Endothelial cell of umbilical vein (primary cell): Measurements from ENCODE around the gene CMC1. TPM values are rescaled to one million over a fixed set of nuclear protein-coding genes. Genes with fewer than 3 reads are reported as not detected.

Experiments
- BruUV-seq: library from RNA; stranded (reverse); fragments of 400-500 nt; replicated peaks from 2 replicates; lab custom pipeline; 2021; lab: Mats Ljungman, UMichigan
- CTCF ChIA-PET: fragments of 300-600, 350-600 bp; sonication (Branson Sonifier 250); formaldehyde crosslinking; loops from one replicate; lab custom pipeline; 2021; ENCODE audit warnings: antibody characterized with exemption, inconsistent platforms; lab: Charles Lee
- POLR2A ChIA-PET: fragments of 300-600, 350-600 bp; sonication (Branson Sonifier 250); formaldehyde crosslinking; loops from one replicate; lab custom pipeline; 2021; ENCODE audit warnings: antibody characterized with exemption, inconsistent platforms; lab: Charles Lee
- DNase-seq: peaks from one replicate; pipeline ENCODE4 v3.0.0-alpha.2; 2011; ENCODE audit warnings: low read depth, low spot score
- FAIRE-seq: peaks from 2 replicates; lab custom pipeline; 2011; peaks lifted over from hg19 to GRCh38; lab: Jason Lieb, UNC
- H2AFZ ChIP-seq: 2 replicates; pipeline ENCODE4 v1.6.0; 2012; ENCODE audit warnings: low read depth, low read length, control low read depth, inconsistent platforms
- H3K27ac ChIP-seq: 2 replicates; pipeline ENCODE4 v1.5.1; 2011; ENCODE audit warnings: low read depth, mild to moderate bottlenecking, control low read depth, low read length, moderate library complexity; ENCODE audit not compliant: insufficient read depth
- H3K27me3 ChIP-seq, 2 experiments: 2 replicates each; pipeline versions ENCODE4 v1.6.0 to v1.6.1; 2011; ENCODE audit warnings: low read length in 2 of 2, mixed read lengths in 1 of 2; ENCODE audit not compliant: control insufficient read depth in 2 of 2, insufficient read depth in 2 of 2
- H3K36me3 ChIP-seq, 2 experiments: 2 replicates in 1 of 2; 3 replicates in 1 of 2; pipeline ENCODE4 v1.5.1; 2011; ENCODE audit warnings: low read length in 2 of 2, mild to moderate bottlenecking in 1 of 2, moderate library complexity in 1 of 2; ENCODE audit not compliant: control insufficient read depth in 2 of 2, insufficient read depth in 2 of 2; ENCODE audit errors: extremely low read depth in 1 of 2
- H3K4me1 ChIP-seq: 3 replicates; pipeline ENCODE4 v1.5.1; 2011; ENCODE audit warnings: mild to moderate bottlenecking, low read length; ENCODE audit not compliant: control insufficient read depth, insufficient read depth; ENCODE audit errors: extremely low read depth
- H3K4me2 ChIP-seq: 2 replicates; pipeline ENCODE4 v1.6.1; 2011; ENCODE audit warnings: low read length, control low read depth, mixed read lengths; ENCODE audit not compliant: insufficient read depth
- H3K4me3 ChIP-seq, 3 experiments: fragments of 200-600 bp in 1 of 3; sonication (generic), shearing (Covaris generic) in 1 of 3; replicated peaks in 1 of 3; 2 replicates each; pipeline ENCODE4 v1.5.1; 2011 to 2016; ENCODE audit warnings: control low read depth in 3 of 3, low read length in 3 of 3, mild to moderate bottlenecking in 2 of 3, inconsistent platforms in 1 of 3, low read depth in 1 of 3, moderate library complexity in 1 of 3; ENCODE audit not compliant: insufficient read depth in 1 of 3
- H3K79me2 ChIP-seq: 2 replicates; pipeline ENCODE4 v1.6.0; 2012; ENCODE audit warnings: low read length, inconsistent platforms; ENCODE audit not compliant: control insufficient read depth, insufficient read depth
- H3K9ac ChIP-seq: replicated peaks from 2 replicates; pipeline ENCODE3; 2011; ENCODE audit warnings: low read length, control low read depth; ENCODE audit not compliant: insufficient read depth; ENCODE audit errors: extremely low read depth
- H3K9me1 ChIP-seq: replicated peaks from 3 replicates; pipeline ENCODE4 v1.6.0; 2011; ENCODE audit warnings: mild to moderate bottlenecking, low read length; ENCODE audit not compliant: control insufficient read depth, insufficient read depth; ENCODE audit errors: extremely low read depth
- H3K9me3 ChIP-seq: replicated peaks from 2 replicates; pipeline ENCODE4 v1.5.1; 2012; ENCODE audit warnings: low read length, inconsistent platforms; ENCODE audit not compliant: control insufficient read depth, insufficient read depth
- H4K20me1 ChIP-seq: replicated peaks from 2 replicates; pipeline ENCODE3; 2011; ENCODE audit warnings: mild to moderate bottlenecking, low read length; ENCODE audit not compliant: control insufficient read depth, insufficient read depth; ENCODE audit errors: extremely low read depth
- EZH2 ChIP-seq: IDR thresholded peaks from 2 replicates; pipeline ENCODE4 v1.6.1; 2012; ENCODE audit warnings: borderline replicate concordance, low read depth, mild to moderate bottlenecking, moderate library complexity, low read length, inconsistent platforms; ENCODE audit not compliant: severe bottlenecking
- FOS ChIP-seq: IDR thresholded peaks from 2 replicates; pipeline ENCODE4 v1.6.1; 2011; ENCODE audit warnings: mild to moderate bottlenecking, low read length, moderate library complexity, borderline replicate concordance; ENCODE audit not compliant: insufficient read depth
- GATA2 ChIP-seq: IDR thresholded peaks from 2 replicates; pipeline ENCODE4 v1.7.0; 2011; ENCODE audit warnings: low read depth, mild to moderate bottlenecking, moderate library complexity, mixed read lengths, low read length; ENCODE audit not compliant: insufficient read length, insufficient read depth
- POLR2A ChIP-seq: IDR thresholded peaks from 2 replicates; pipeline ENCODE4 v1.6.1; 2012; ENCODE audit warnings: low read depth, mild to moderate bottlenecking, control low read depth, low read length
- POLR2AphosphoS5 ChIP-seq: IDR thresholded peaks from 2 replicates; pipeline ENCODE4 v1.6.1; 2012; ENCODE audit warnings: low read depth, mild to moderate bottlenecking, control low read depth, low read length, moderate library complexity; ENCODE audit not compliant: insufficient read depth
- dilution Hi-C: fragments of 300-500 bp; cut with MboI; formaldehyde crosslinking; loops from one replicate; pipeline ENCODE4 v1.15.0; 2019; ENCODE audit warnings: low sequenced_read_pairs; ENCODE audit not compliant: extremely low pct_ligation_motif_present
- intact Hi-C: fragments of 100-400 bp; cut with micrococcal nuclease; formaldehyde crosslinking; loops from one replicate; pipeline ENCODE4 v1.10.0; 2022
- polyA plus RNA-seq, 4 experiments: library from polyadenylated mRNA; depleted of rRNA in 3 of 4; stranded (reverse) in 3 of 4; unstranded in 1 of 4; fragments of >200 nt; gene quantifications; 2 replicates each; pipeline versions ENCODE4 v1.2.1 to v1.2.3, GENCODE V29; 2011 to 2012; ENCODE audit warnings: missing spikeins in 1 of 4
- total RNA-seq: library from RNA; stranded (reverse); gene quantifications from 2 replicates; pipeline ENCODE4 v1.2.3, GENCODE V29; 2021
- TF ChIP-seq, protein P1 (sequence below), 2 donors: IDR thresholded peaks; 1 replicate in 1 of 2; 2 replicates in 1 of 2; pipeline ENCODE4 v1.5.1; 2011; ENCODE audit warnings: low read length in 2 of 2, mild to moderate bottlenecking in 2 of 2, moderate library complexity in 2 of 2, control low read depth in 1 of 2, inconsistent platforms in 1 of 2, low read depth in 1 of 2; ENCODE audit not compliant: insufficient read depth in 1 of 2; ENCODE audit errors: extremely low read depth in 1 of 2

CMC1 gene
- total and polyA plus RNA-seq, 2 donors (not counting 3 experiments of a cell fraction or from before 2014, with no cell fraction given), result 13.1 to 18.6 TPM

DNA sequence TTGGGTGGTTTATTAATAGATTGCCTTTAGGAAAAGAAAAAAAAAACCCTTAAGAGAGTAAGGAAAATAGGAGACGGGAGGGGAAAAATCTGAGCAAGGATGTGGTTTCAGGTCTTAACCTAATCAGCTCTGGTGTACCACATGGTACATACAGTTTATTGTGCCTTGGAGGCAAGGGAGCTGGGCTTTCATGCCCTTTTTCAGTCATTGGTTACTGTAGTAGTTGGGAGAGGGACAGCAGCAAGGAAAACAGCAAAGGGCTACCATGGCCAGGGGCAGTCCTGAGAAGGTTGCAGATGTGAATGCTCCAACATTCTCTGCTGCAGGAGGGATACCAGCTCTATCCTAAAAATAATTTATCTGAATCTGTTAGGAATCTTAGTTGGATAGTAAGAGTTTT lies 5.9 kb downstream of the CMC1 start:
- no peaks in the 10 kb centered on the region for H4K20me1 ChIP-seq
- H3K4me1 ChIP-seq, result peaks cover 4% of the 10 kb centered on the region
- H3K9ac ChIP-seq, result no peak overlapping the region
- H3K4me2 ChIP-seq, result no peak overlapping the region
- no peak for DNase-seq
- FAIRE-seq, result no peak
- no peaks in the 10 kb centered on the region for H3K36me3 ChIP-seq
- ChIA-PET CTCF (interaction anchor here (1.4 kb wide), 1 partner anchor 39 kb away, joined by 4 read pairs; no protein-coding TSS in a partner anchor), POLR2A (no interaction called here)
- TF ChIP-seq POLR2AphosphoS5, result no peak
- BruUV-seq, result no TSS peak
- H2AFZ ChIP-seq, result no peak overlapping the region
- H3K4me3 ChIP-seq, result no peak overlapping the region
- no peaks in the 10 kb centered on the region for H3K27me3 ChIP-seq
- intact Hi-C loops (no loop called here), dilution Hi-C loops (no loop called here)
- H3K27ac ChIP-seq, result no peak overlapping the region
- H3K79me2 ChIP-seq, result peaks cover 34% of the 10 kb centered on the region
- H3K9me3 ChIP-seq, result no peaks in the 10 kb centered on the region
- no peaks in the 10 kb centered on the region for H3K9me1 ChIP-seq

DNA sequence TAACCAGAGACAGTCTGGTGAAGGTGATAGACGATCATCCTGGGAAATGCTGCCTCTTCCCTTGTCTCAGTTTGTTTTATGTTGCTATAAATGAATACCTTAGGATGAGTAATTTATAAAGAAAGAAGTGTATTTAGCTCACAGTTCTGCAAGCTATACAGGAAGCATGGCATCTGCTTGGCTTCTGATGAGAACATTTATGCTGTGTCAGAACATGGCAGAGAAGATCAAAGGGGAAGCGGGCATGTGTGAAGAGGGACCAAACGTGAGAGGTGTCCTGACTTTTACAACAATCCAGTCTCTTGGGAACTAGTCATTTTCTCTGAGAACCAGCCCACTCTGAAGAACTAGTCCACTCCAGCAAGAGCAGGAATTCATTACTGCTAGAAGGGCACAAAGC lies 9.6 kb downstream of the CMC1 start:
- no peak for DNase-seq

More for the DNA sequence above, 9.6 kb downstream of the CMC1 start:
- Histone ChIP-seq H3K4me2 (no peak overlapping the region), H3K27ac (no peak overlapping the region), H3K79me2 (peaks cover 30% of the 10 kb centered on the region), H3K9ac (no peak overlapping the region), H3K4me3 (no peak overlapping the region), H3K36me3 (no peaks in the 10 kb centered on the region), H3K9me3 (no peaks in the 10 kb centered on the region), H3K9me1 (no peaks in the 10 kb centered on the region), H3K4me1 (no peaks in the 10 kb centered on the region), H3K27me3 (no peaks in the 10 kb centered on the region), H4K20me1 (peaks cover 2% of the 10 kb centered on the region), H2AFZ (no peak overlapping the region)
- TF ChIP-seq POLR2A (no peak), FOS (no peak), POLR2AphosphoS5 (no peak), EZH2 (no peak), GATA2 (no peak)
- TF ChIP-seq, protein P1, sequence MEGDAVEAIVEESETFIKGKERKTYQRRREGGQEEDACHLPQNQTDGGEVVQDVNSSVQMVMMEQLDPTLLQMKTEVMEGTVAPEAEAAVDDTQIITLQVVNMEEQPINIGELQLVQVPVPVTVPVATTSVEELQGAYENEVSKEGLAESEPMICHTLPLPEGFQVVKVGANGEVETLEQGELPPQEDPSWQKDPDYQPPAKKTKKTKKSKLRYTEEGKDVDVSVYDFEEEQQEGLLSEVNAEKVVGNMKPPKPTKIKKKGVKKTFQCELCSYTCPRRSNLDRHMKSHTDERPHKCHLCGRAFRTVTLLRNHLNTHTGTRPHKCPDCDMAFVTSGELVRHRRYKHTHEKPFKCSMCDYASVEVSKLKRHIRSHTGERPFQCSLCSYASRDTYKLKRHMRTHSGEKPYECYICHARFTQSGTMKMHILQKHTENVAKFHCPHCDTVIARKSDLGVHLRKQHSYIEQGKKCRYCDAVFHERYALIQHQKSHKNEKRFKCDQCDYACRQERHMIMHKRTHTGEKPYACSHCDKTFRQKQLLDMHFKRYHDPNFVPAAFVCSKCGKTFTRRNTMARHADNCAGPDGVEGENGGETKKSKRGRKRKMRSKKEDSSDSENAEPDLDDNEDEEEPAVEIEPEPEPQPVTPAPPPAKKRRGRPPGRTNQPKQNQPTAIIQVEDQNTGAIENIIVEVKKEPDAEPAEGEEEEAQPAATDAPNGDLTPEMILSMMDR (IDR thresholded peaks at IDR 0.05; ENCODE audit: extremely low read depth in 1 of 2, insufficient read depth in 1 of 2, low read depth in 1 of 2, low read length in 2 of 2), result no peak
- dilution Hi-C loops (no loop called here), intact Hi-C loops (no loop called here)
- no TSS peak for BruUV-seq
- CTCF ChIA-PET, result interaction anchor here (1.2 kb wide), 1 partner anchor 9 kb away, joined by 4 read pairs; no protein-coding TSS in a partner anchor
- POLR2A ChIA-PET, result no interaction called here
- no peak for FAIRE-seq
